Measurements from ENCODE around the gene KIF13A.

- TF ChIP-seq CTCF (IDR thresholded peaks at IDR 0.05) = no peak
- TF ChIP-seq POLR2A (IDR thresholded peaks at IDR 0.05) = no peak
These were observed 8.0 kb upstream of the KIF13A start for GRCh38 chr6:17995414-17995813.
